Psoas muscle (tissue), 8 donors: ENCODE results near the gene YIPF2. TPM values are rescaled to one million over a fixed set of nuclear protein-coding genes. Genes with fewer than 3 reads are reported as not detected.

Source experiments
- ATAC-seq, 4 donors: fragments of 200-7000 bp; cut with Tn5 transposase; one replicate each; pipeline ENCODE4 v1.9.1; 2020; ENCODE audit warnings: moderate library complexity in 3 of 4, mild to moderate bottlenecking in 2 of 4
- DNase-seq, 2 donors: peaks; one replicate each; pipeline ENCODE4 v3.0.0-alpha.2; 2020
- H3K27ac ChIP-seq: fragments of 200-600 bp; one replicate; pipeline ENCODE4 v1.8.0; 2022
- H3K27me3 ChIP-seq, 3 donors: fragments of 200-600 bp in 1 of 3; one replicate each; pipeline versions ENCODE4 v1.6.1 to v1.8.0; 2013 to 2022; ENCODE audit warnings: low read length in 2 of 3, mild to moderate bottlenecking in 2 of 3, moderate library complexity in 1 of 3; ENCODE audit not compliant: insufficient read depth in 3 of 3
- H3K36me3 ChIP-seq, 2 donors: fragments of 200-600 bp in 1 of 2; one replicate each; pipeline versions ENCODE4 v1.6.1 to v1.8.0; 2013 to 2022; ENCODE audit warnings: low read depth in 1 of 2, mild to moderate bottlenecking in 1 of 2, moderate library complexity in 1 of 2; ENCODE audit not compliant: insufficient read depth in 1 of 2
- H3K4me1 ChIP-seq: fragments of 200-600 bp; one replicate; pipeline ENCODE4 v1.8.0; 2022
- H3K4me3 ChIP-seq: fragments of 200-600 bp; one replicate; pipeline ENCODE4 v1.8.0; 2022; ENCODE audit warnings: mild to moderate bottlenecking
- H3K9me3 ChIP-seq: fragments of 200-600 bp; one replicate; pipeline ENCODE4 v1.8.0; 2022
- CTCF ChIP-seq: fragments of 200-600 bp; IDR thresholded peaks from one replicate; pipeline ENCODE4 v1.8.0; 2022; ENCODE audit warnings: antibody characterized with exemption
- WGBS, 3 donors: extraction: QIAGEN DNeasy Blood & Tissue Kit; methylation state at CpG; one replicate each; pipeline versions ENCODE4 v1.1.6 to v1.1.7; 2013; 5-methylcytosine and 5-hydroxymethylcytosine counted together
- intact Hi-C, 2 donors: fragments of 100-400 bp; cut with DNase I; formaldehyde crosslinking; loops; one replicate each; pipeline versions ENCODE4 v1.11.0 to v1.14.2; 2022
- polyA plus RNA-seq, 3 donors: library from polyadenylated mRNA; stranded (reverse); fragments of 200-250 nt; gene quantifications; one replicate each; pipeline ENCODE4 v1.2.3, GENCODE V29; 2013
- total RNA-seq, 4 donors: library from RNA; stranded (reverse); fragmentation: NEBNext Ultra II Directional in 2 of 4; extraction: Animal tissue kit (Norgen Biotek cat#: 25700) in 2 of 4; gene quantifications; one replicate each; pipeline versions ENCODE4 v1.2.1 to v1.2.4, GENCODE V29; 2021 to 2023
- donor health status: healthy with polysubstance abuse.
- donor health status: DM: no; HTN: no; CAD: no; lungs with moderate emphysema.
- donor health status: Bipolar disorder and iron deficiency.
- donor health status: healthy.
- donor health status: DM: yes; HTN: yes; CAD: no.
- donor health status: DM: no; HTN: no; CAD: no.
- donor health status: DM: no; HTN: no; CAD: no.
- donor health status: DM: yes; HTN: yes; CAD: no.

YIPF2 gene
- total and polyA plus RNA-seq, 7 donors: 12.1 to 18.5 (median 16.9) TPM

- ATAC-seq (no peak), DNase-seq (no peak)
- WGBS, 3 donors: 6 to 9% (median 8%) methylated on average over 27 of the region's 27 CpGs
- H3K9me3 ChIP-seq: no peaks in the 10 kb centered on the region
- H3K4me1 ChIP-seq: peaks cover 26% of the 10 kb centered on the region
- intact Hi-C loops: loop anchor here in 1 of 2 donors (5.0 kb wide), 1 partner anchor 52 kb away; no protein-coding TSS in a partner anchor
- peaks cover 0 to 34% of the 10 kb centered on the region in 2 donors for H3K36me3 ChIP-seq
- H3K27ac ChIP-seq: peak overlapping the region; percentile 84
- no peaks in the 10 kb centered on the region for H3K27me3 ChIP-seq
- H3K4me3 ChIP-seq: peak overlapping the region; percentile 99
- TF ChIP-seq CTCF: no peak
These were observed 959 bp upstream of the YIPF2 start for GRCh38 chr19:10929402-10929794.

GRCh38 chr19:10927730-10928562, 493 bp downstream of the YIPF2 start:
- WGBS, 3 donors: 6 to 7% (median 6%) methylated on average over 34 to 47 of the region's 47 CpGs
- H3K4me1 ChIP-seq: peaks cover 26% of the 10 kb centered on the region
- DNase-seq (no peak), ATAC-seq (peak in 3 of 4 donors; percentile 0 to 8 (median 7))
- H3K36me3 ChIP-seq: peaks cover 3 to 39% of the 10 kb centered on the region in 2 donors
- intact Hi-C loops: loop anchor here in 1 of 2 donors (5.0 kb wide), 1 partner anchor 51 kb away; no protein-coding TSS in a partner anchor
- H3K9me3 ChIP-seq: no peaks in the 10 kb centered on the region
- no peak for TF ChIP-seq CTCF
- H3K27ac ChIP-seq: peak overlapping the region; percentile 84
- H3K27me3 ChIP-seq: no peaks in the 10 kb centered on the region
- H3K4me3 ChIP-seq: peak overlapping the region; percentile 99

- Histone ChIP-seq H3K27me3 (no peaks in the 10 kb centered on the region), H3K4me3 (no peak overlapping the region), H3K4me1 (peaks cover 12% of the 10 kb centered on the region), H3K9me3 (no peaks in the 10 kb centered on the region), H3K36me3 (peaks cover 5 to 48% of the 10 kb centered on the region in 2 donors), H3K27ac (peak overlapping the region; percentile 46)
- ATAC-seq (no peak), DNase-seq (no peak)
- 59 to 80% (median 71%) methylated on average over 13 of the region's 13 CpGs for WGBS, 3 donors
- no peak for TF ChIP-seq CTCF
- intact Hi-C loops: loop anchor here in 1 of 2 donors (2.0 kb wide), 1 partner anchor 52 kb away; no protein-coding TSS in a partner anchor
These were observed 3.8 kb downstream of the YIPF2 start for GRCh38 chr19:10924597-10924996.

GRCh38 chr19:10923260-10924112, 5.0 kb downstream of the YIPF2 start:
- H3K4me3 ChIP-seq: no peak overlapping the region
- H3K27ac ChIP-seq: peak overlapping the region; percentile 85
- intact Hi-C loops: loop anchor here in 1 of 2 donors (2.0 kb wide), 1 partner anchor 51 kb away; no protein-coding TSS in a partner anchor
- 66 to 77% (median 71%) methylated on average over 27 to 29 of the region's 29 CpGs for WGBS, 3 donors
- H3K36me3 ChIP-seq: peaks cover 5 to 58% of the 10 kb centered on the region in 2 donors
- H3K9me3 ChIP-seq: no peaks in the 10 kb centered on the region
- H3K4me1 ChIP-seq: peaks cover 8% of the 10 kb centered on the region
- TF ChIP-seq CTCF: no peak
- DNase-seq (no peak), ATAC-seq (no peak)
- no peaks in the 10 kb centered on the region for H3K27me3 ChIP-seq
